HG02798 (cell line): ENCODE results near the gene KLK13.

Source experiments
- ATAC-seq: cut with Tn5 transposase; IDR thresholded peaks from one replicate; pipeline ENCODE4 v1.9.1; 2021; ENCODE audit warnings: mild to moderate bottlenecking; ENCODE audit not compliant: unreplicated experiment, poor library complexity

The KLK13 gene

GRCh38 chr19:51065221-51065960 lies 499 bp upstream of the KLK13 start:
- no peak for ATAC-seq

DNA sequence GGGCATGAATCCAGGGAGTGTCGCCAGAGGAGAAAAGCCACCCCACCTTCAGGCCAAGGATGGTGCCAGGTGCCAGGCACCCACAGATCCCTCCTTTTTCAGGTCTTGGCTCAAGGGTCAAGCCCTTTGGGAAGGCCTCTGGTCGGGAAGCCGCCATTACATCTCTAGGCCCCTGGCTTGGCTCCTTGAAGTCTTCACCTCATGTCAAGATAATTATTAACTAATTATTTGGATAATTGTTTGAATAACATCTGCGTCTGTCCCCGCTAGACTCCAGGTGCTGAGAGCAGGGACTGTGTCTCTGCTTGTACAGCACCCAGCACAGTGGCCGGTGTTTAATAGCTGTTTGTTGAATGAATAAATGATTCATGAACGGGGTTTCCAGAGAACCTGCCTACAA lies 1.2 kb downstream of the KLK13 start:
- ATAC-seq: no peak

- ATAC-seq: no peak
Measured at GRCh38 chr19:51060973-51061372, 3.9 kb downstream of the KLK13 start.

DNA sequence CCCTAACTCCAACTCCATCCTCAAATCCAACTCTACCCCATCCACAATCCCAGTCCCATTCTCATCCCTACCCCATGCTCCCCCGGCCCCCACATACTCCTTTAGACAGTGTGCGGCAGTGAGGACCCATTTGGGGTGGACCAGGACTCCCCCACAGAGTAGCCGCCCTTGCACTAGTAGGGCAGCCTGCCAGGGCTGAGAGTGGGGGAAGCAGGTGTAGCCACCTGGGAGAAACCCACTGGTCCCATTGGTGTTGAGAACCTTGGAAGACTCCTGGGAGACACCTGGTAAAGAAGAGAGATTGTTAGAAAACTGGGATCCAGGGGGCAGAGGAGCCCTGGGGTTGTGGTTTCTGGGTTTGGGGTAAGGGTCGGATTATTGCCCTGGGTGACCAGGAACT lies 4.6 kb downstream of the KLK13 start:
- no peak for ATAC-seq

GRCh38 chr19:51059715-51060114 lies 5.2 kb downstream of the KLK13 start:
- no peak for ATAC-seq

DNA sequence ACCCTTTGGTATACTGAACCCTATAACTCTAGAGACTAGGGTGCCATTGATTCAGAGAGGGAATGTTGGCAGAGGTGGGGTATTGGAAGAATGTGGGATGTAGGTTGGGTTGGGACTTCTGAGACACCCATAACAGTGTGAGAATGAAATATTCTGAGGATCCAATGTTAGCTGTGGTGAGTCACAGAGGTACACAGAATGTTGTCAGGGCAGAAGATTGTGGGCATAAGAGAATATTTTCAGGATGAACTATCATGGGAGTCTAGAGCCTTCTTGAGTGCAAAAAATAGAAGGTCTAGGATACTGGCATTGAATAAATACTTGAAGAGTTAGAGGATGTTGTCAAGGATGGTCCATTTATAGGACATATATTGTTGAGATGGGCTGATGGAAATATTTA lies 9.0 kb downstream of the KLK13 start:
- no peak for ATAC-seq

GRCh38 chr19:51047031-51047335 lies 17.9 kb downstream of the KLK13 start:
- ATAC-seq: no peak

DNA sequence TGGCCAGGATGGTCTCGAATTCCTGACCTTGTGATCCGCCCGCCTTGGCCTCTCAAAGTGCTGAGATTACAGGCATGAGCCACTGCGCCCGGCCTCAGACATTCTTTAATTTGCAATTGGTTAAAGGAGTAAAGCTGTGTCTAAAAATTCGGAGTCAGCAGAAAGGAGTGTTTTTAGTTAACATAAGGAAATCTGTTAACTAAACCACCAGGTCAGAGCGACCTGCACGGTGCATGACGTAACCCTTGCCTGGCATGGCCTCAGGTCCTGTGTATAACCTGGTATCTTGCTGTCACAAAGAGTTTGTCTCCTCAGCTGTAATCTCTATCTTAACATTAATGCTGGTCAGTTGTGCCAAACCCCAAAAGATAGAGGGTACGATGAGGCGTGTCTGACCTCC lies 20.6 kb downstream of the KLK13 start:
- ATAC-seq: no peak

DNA sequence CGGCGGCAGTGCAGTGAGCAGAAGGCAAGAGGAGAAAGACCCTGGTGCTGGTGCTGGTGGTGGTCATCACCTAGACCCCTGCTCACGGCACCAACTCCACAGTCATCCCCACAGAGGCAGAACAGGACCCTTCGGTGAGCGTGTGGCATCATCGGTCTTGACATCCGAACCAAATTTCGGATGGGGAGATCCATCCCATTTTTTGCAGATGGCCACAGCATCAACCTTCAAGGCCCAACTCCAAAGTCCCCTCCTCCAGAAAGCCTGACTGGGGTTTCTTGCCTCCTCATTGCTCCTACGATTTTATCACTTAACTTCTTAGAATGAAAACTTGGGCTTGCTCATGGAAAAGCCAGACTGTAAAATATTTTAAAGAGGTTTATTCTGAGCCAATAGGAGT lies 21.4 kb downstream of the KLK13 start:
- no peak for ATAC-seq

DNA sequence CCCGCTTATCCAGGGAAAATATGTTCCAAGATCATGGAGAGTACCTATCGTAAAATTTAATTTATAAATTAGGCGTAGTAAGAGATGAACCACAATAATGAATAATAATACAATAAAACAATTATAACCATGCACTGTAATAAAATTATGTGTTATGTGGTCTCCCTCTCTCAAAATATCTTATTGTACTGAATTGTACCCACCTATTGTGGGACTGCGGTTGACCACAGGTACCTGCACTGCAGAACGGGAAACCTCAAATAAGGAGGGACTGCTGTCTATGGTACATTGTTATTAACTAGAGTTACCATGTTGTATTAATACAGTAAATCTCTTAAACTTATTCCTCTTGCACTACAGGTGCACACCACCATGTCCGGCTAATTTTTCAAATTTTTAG lies 24.7 kb downstream of the KLK13 start:
- no peak for ATAC-seq

DNA sequence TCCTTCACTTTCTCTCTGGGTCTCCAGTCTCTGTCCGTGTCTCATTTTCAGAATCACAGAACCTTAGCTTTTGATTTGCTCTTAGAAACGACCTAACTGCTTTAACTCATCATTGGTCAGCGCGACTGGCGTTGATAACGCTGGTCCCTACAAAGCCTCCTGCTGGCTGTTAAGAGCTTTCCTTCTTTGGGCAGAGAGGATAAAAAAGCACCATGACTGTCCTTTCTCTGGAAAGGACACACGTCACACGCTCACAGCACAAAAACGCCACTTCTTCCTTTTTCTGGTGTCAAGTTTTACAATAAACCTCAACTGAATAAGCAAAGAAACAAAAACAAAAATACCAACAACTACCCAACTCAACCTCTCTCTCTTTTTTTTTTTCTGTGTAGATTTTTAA lies 28.4 kb downstream of the KLK13 start:
- ATAC-seq: no peak

GRCh38 chr19:51034704-51035103 lies 30.2 kb downstream of the KLK13 start, which contains the start of gene KLK12:
KLK12 (minus strand) TSS chr19:51035002; CDS start chr19:51034621, 381 bp downstream.
- no peak for ATAC-seq

- no peak for ATAC-seq
Measured at GRCh38 chr19:51031880-51032225, 33.0 kb downstream of the KLK13 start.

DNA sequence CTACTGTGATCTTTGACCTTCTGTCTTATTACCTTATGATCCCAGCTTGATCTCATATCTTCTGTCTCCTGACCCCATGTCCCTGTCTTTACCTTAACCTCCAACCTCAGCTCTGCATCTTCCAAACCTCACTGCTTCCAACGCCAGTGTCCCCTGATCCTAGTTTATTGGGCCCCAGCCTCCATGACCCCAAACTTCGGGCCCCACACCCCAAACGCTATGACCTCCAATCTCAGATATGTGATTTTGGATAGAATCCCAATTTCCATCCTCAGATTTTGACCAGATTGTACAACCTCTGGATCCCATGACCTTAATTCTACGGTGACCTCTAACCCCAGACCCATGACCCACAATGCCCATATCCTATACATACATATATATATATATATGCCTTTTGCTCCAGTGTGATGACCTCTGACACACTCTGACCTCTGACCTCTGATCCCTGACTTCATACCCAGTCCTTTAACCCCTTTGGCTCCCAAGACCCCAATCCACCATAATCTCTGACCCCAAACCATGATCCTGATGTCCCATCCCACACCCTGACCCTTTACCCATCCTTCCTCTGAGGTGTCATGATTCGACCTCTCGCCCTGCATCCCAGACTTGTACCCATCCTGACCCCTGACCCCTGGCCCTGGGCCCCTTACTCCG lies 33.5 kb downstream of the KLK13 start:
- ATAC-seq: no peak

DNA sequence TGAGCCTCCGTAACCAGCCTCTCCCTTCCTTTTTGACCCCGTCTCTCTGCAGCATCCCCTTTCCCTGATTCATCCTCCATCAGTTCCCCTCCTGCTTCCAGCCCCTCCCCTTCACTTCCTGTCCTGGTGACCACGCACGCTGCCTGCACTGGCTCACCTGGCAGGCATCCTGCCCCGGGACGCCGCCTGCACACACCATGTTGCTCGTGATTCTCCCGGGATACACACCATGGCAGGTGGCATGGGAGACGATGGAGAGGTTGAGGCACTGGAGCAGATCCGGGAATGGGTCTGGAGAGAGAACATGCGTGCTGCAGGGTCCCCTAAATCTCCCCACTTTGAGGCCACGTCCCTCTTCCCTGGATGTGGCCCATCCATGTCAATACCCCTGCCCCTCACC lies 34.3 kb downstream of the KLK13 start:
- no peak for ATAC-seq

DNA sequence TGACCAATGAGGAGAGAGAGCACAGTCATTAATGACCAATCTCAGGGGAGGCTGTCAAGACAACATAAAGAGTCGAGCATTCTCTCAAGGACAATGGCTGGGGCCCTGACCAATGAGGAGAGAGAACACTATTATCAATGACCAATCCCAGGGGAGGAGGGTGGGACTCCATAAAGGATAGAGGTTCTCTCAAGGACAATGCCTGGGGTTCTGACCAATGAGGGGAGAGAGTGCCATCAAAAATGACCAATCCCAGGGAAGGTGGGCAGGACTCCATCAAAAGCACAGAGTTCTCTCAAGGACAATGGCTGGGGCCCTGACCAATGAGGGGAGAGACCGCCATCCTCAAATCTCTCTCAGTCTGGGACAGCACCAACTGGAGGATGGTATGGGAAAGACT lies 35.2 kb downstream of the KLK13 start:
- no peak for ATAC-seq

DNA sequence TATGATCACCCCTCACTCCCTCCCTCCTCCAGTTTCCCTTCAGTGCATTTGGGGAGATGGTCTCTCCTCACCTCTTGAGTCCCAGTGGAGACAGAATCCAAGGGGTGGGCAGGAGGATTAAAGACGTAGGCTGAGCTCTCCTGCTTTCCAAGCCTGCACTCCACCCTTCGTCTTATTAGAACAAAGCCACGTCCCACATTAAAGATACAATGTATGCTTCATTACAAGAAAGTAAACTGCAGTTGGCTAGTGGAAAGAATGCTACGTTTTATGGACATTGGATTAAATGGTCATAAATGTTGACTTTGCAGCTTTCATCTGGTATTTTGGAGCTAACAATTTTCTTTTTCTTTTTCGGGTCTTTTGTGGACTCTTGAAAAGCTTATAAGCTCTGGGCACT lies 37.0 kb downstream of the KLK13 start:
- ATAC-seq: no peak

DNA sequence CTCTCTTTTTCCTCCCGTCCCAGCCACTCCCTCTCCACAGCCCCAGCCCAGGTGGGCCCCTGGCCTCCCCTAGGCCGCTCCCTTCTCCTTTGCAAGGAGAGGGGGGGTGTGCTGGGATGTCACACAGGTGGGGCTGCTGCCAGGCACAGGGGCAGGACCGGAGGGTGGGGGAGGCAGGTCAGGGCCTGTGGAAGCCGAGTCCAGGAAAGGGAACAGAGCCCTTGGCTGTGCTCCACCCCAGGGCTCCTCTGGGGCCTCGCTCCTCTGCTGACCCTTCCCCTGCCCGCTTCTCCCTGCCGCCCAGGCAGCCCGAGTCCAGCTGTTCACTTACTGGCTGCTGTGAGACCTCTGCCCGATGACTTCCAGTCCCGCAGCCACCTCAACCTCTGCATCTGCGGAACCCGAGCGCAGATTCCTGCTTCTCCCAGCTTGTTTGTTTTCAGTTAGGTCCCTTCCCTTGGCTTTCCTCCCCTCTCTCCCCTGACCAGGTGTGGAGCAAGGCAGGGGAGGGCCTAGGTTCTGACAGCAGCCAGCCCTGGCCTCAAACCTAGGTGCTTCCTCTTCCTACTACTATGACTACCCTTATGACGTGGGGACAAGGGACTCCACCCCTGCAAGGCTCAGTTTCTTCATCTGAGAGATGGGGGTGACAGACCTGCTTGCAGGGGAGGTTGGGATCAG lies 37.6 kb downstream of the KLK13 start:
- ATAC-seq: no peak

DNA sequence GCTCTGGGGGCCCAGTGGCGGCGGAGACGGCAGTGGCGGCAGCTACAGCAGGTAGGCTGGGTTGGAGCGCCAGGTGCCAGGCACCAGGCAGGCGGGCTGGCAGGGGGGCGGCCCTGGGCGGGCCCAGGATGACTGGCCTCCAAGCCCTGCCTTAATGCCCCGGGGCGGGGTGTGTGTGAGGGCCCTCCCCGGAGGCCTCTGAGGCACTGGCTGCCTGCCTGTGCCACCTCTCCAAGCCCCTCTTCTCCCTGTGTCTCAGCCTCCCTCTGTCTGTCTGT lies 38.4 kb downstream of the KLK13 start, which contains the start of gene KLK11:
Gene KLK11 (minus strand): TSS at position 63 of the 278 bp plus-strand sequence. CDS start 985 bp downstream, outside the sequence.
- no peak for ATAC-seq

GRCh38 chr19:51025809-51026553 lies 38.9 kb downstream of the KLK13 start:
- no peak for ATAC-seq

- ATAC-seq: no peak
Measured at GRCh38 chr19:51025401-51025800, 39.5 kb downstream of the KLK13 start.
